CD14-positive monocyte (primary cell): ENCODE data around the gene APOL6. TPM values are rescaled to one million over a fixed set of nuclear protein-coding genes. Genes with fewer than 3 reads are reported as not detected.

Experiments used
- DNase-seq, 3 donors: peaks; one replicate each; pipeline ENCODE4 v3.0.0-alpha.2; 2011 to 2022
- H2AFZ ChIP-seq: 2 replicates; pipeline ENCODE4 v1.6.0; 2012; ENCODE audit warnings: mild to moderate bottlenecking, low read depth, low read length, inconsistent platforms; ENCODE audit not compliant: insufficient read depth, poor library complexity, severe bottlenecking
- H3K27ac ChIP-seq, 2 donors: 1 replicate in 1 of 2; 2 replicates in 1 of 2; pipeline ENCODE4 v1.5.1; 2012 to 2013; ENCODE audit warnings: low read length in 2 of 2, control low read depth in 1 of 2, inconsistent platforms in 1 of 2, low read depth in 1 of 2, mild to moderate bottlenecking in 1 of 2
- H3K27me3 ChIP-seq, 2 donors: one replicate each; pipeline versions ENCODE4 v1.6.0 to v1.6.1; 2011 to 2013; ENCODE audit warnings: low read length in 2 of 2; ENCODE audit not compliant: control insufficient read depth in 2 of 2, insufficient read depth in 2 of 2
- H3K36me3 ChIP-seq, 2 donors: replicated peaks in 1 of 2; 1 replicate in 1 of 2; 2 replicates in 1 of 2; pipeline versions ENCODE4 v1.5.1 to v1.6.1; 2012 to 2013; ENCODE audit warnings: low read length in 2 of 2, control low read depth in 1 of 2, inconsistent platforms in 1 of 2, mild to moderate bottlenecking in 1 of 2; ENCODE audit not compliant: insufficient read depth in 2 of 2, control insufficient read depth in 1 of 2
- H3K4me1 ChIP-seq, 2 donors: 1 replicate in 1 of 2; 2 replicates in 1 of 2; pipeline versions ENCODE4 v1.5.1 to v1.6.1; 2012 to 2013; ENCODE audit warnings: low read length in 2 of 2, control low read depth in 1 of 2, inconsistent platforms in 1 of 2, mild to moderate bottlenecking in 1 of 2, moderate library complexity in 1 of 2; ENCODE audit not compliant: insufficient read depth in 2 of 2, control insufficient read depth in 1 of 2
- H3K4me2 ChIP-seq: replicated peaks from 2 replicates; pipeline ENCODE3; 2012; ENCODE audit warnings: low read length, moderate library complexity, mild to moderate bottlenecking; ENCODE audit not compliant: poor library complexity, severe bottlenecking; ENCODE audit errors: extremely low read depth
- H3K4me3 ChIP-seq, 3 experiments: fragments of 200-600 bp in 1 of 3; sonication (generic) in 1 of 3; replicated peaks in 1 of 3; 1 replicate in 2 of 3; 2 replicates in 1 of 3; pipeline ENCODE4 v1.5.1; 2011 to 2013; ENCODE audit warnings: low read length in 3 of 3, mild to moderate bottlenecking in 3 of 3, control low read depth in 2 of 3, low read depth in 2 of 3, inconsistent platforms in 1 of 3, moderate library complexity in 1 of 3
- H3K79me2 ChIP-seq: 2 replicates; pipeline ENCODE4 v1.6.0; 2012; ENCODE audit warnings: mild to moderate bottlenecking, control low read depth, inconsistent platforms, low read length, moderate library complexity; ENCODE audit not compliant: insufficient read depth
- H3K9ac ChIP-seq: 2 replicates; pipeline ENCODE4 v1.6.0; 2017; ENCODE audit warnings: low read length, mild to moderate bottlenecking; ENCODE audit not compliant: insufficient read depth, poor library complexity, severe bottlenecking
- H3K9me3 ChIP-seq, 2 donors: replicated peaks in 1 of 2; 1 replicate in 1 of 2; 2 replicates in 1 of 2; pipeline versions ENCODE4 v1.5.1 to v1.6.1; 2012 to 2013; ENCODE audit warnings: low read length in 2 of 2, control low read depth in 1 of 2; ENCODE audit not compliant: control insufficient read depth in 1 of 2, insufficient read depth in 1 of 2
- H4K20me1 ChIP-seq: 2 replicates; pipeline ENCODE4 v1.6.0; 2012; ENCODE audit warnings: mild to moderate bottlenecking, low read length, control low read depth, moderate library complexity; ENCODE audit not compliant: insufficient read depth
- H3K27ac Mint-ChIP-seq, 7 donors: one replicate each; pipeline ENCODE4 v1.8.0; 2020; ENCODE audit warnings: mild to moderate bottlenecking in 7 of 7, mixed read lengths in 7 of 7, moderate library complexity in 6 of 7, inconsistent platforms in 2 of 7
- H3K27me3 Mint-ChIP-seq, 3 donors: one replicate each; pipeline ENCODE4 v1.8.0; 2021 to 2022; ENCODE audit warnings: low read depth in 3 of 3, mild to moderate bottlenecking in 3 of 3, mixed read lengths in 3 of 3, moderate library complexity in 3 of 3, inconsistent platforms in 1 of 3
- H3K36me3 Mint-ChIP-seq, 2 donors: one replicate each; pipeline ENCODE4 v1.8.0; 2020; ENCODE audit warnings: mixed read lengths in 2 of 2, inconsistent platforms in 1 of 2, mild to moderate bottlenecking in 1 of 2
- H3K4me1 Mint-ChIP-seq: one replicate; pipeline ENCODE4 v1.8.0; 2020; ENCODE audit warnings: mild to moderate bottlenecking, mixed read lengths
- H3K4me3 Mint-ChIP-seq, 2 donors: one replicate each; pipeline ENCODE4 v1.8.0; 2020; ENCODE audit warnings: mild to moderate bottlenecking in 2 of 2, mixed read lengths in 2 of 2, moderate library complexity in 1 of 2
- H3K9me3 Mint-ChIP-seq, 7 donors: one replicate each; pipeline ENCODE4 v1.8.0; 2020 to 2022; ENCODE audit warnings: mixed read lengths in 7 of 7, mild to moderate bottlenecking in 6 of 7, moderate library complexity in 6 of 7, inconsistent platforms in 2 of 7
- CTCF ChIP-seq: fragments of 200-600 bp; IDR thresholded peaks from one replicate; pipeline ENCODE4 v1.8.0; 2022; ENCODE audit warnings: antibody characterized with exemption, mild to moderate bottlenecking
- WGBS: methylation state at CpG from one replicate; pipeline ENCODE4 v1.1.5; 2013; ENCODE audit warnings: missing lambda C conversion rate; ENCODE audit not compliant: insufficient coverage; 5-methylcytosine and 5-hydroxymethylcytosine counted together
- intact Hi-C, 2 donors: fragments of 100-400 bp; cut with micrococcal nuclease; formaldehyde crosslinking; loops; one replicate each; pipeline versions ENCODE4 v1.15.0 to v1.15.1; 2023
- polyA plus RNA-seq, 3 donors: library from polyadenylated mRNA; depleted of rRNA in 1 of 3; unstranded in 2 of 3; stranded (reverse) in 1 of 3; fragments of 300-500 nt in 2 of 3; fragments of >200 nt in 1 of 3; fragmentation: Illumina TruSeq in 2 of 3; gene quantifications; 1 replicate in 2 of 3; 2 replicates in 1 of 3; pipeline ENCODE4 v1.2.3, GENCODE V29; 2012 to 2021

Gene APOL6
- polyA plus RNA-seq, 3 donors = 7.6 to 13.6 (median 9.1) TPM

GRCh38 chr22:35685731-35686130 is 37.5 kb downstream of the APOL6 start:
- intact Hi-C loops = no loop called here
- 100% methylated on average over 1 of the region's 11 CpGs for WGBS
- Mint-ChIP-seq H3K27me3 (peaks cover 1 to 4% (median 3%) of the 10 kb centered on the region in 3 donors), H3K4me1 (peaks cover 9% of the 10 kb centered on the region), H3K36me3 (no peaks in the 10 kb centered on the region), H3K9me3 (peaks cover 3 to 15% (median 6%) of the 10 kb centered on the region in 7 donors), H3K4me3 (no peak overlapping the region), H3K27ac (no peak overlapping the region)
- Histone ChIP-seq H3K36me3 (no peaks in the 10 kb centered on the region), H3K9ac (no peak overlapping the region), H4K20me1 (no peaks in the 10 kb centered on the region), H3K27me3 (no peaks in the 10 kb centered on the region), H3K27ac (no peak overlapping the region), H3K4me3 (no peak overlapping the region), H3K79me2 (no peaks in the 10 kb centered on the region), H3K9me3 (peaks cover 4 to 6% of the 10 kb centered on the region in 2 donors), H3K4me1 (no peaks in the 10 kb centered on the region), H3K4me2 (no peak overlapping the region), H2AFZ (no peak overlapping the region)
- no peak for DNase-seq
- TF ChIP-seq CTCF = no peak

GRCh38 chr22:35686298-35686697 is 38.1 kb downstream of the APOL6 start:
- Histone ChIP-seq H3K36me3 (no peaks in the 10 kb centered on the region), H3K4me1 (no peaks in the 10 kb centered on the region), H2AFZ (no peak overlapping the region), H3K9ac (no peak overlapping the region), H3K79me2 (no peaks in the 10 kb centered on the region), H3K4me3 (no peak overlapping the region), H3K27me3 (no peaks in the 10 kb centered on the region), H3K4me2 (no peak overlapping the region), H4K20me1 (no peaks in the 10 kb centered on the region), H3K27ac (no peak overlapping the region), H3K9me3 (peaks cover 4% of the 10 kb centered on the region in 2 donors)
- H3K36me3 Mint-ChIP-seq = no peaks in the 10 kb centered on the region
- H3K27me3 Mint-ChIP-seq = peaks cover 1 to 5% (median 4%) of the 10 kb centered on the region in 3 donors
- no CpG with 5 or more reads among the region's 4 CpGs for WGBS
- H3K4me1 Mint-ChIP-seq = peaks cover 9% of the 10 kb centered on the region
- no peak for TF ChIP-seq CTCF
- intact Hi-C loops = no loop called here
- no peak overlapping the region for H3K27ac Mint-ChIP-seq
- H3K9me3 Mint-ChIP-seq = peaks cover 3 to 11% (median 6%) of the 10 kb centered on the region in 7 donors
- H3K4me3 Mint-ChIP-seq = no peak overlapping the region
- no peak for DNase-seq
